ENCODE measurements around the gene DDX49. TPM values are rescaled to one million over a fixed set of nuclear protein-coding genes. Genes with fewer than 3 reads are reported as not detected.

Gene DDX49
- total RNA-seq, 1 donor from 2014 or later = 53.6 TPM

- no peak for DNase-seq
- no peak for ATAC-seq (ENCODE audit: low read depth)
- Mint-ChIP-seq H3K27me3 (peaks cover 13% of the 10 kb centered on the region), H3K4me1 (peaks cover 10% of the 10 kb centered on the region), H3K27ac (no peak overlapping the region), H3K4me3 (no peak overlapping the region), H3K36me3 (ENCODE audit: low read depth) (no peaks in the 10 kb centered on the region), H3K9me3 (no peaks in the 10 kb centered on the region)
- intact Hi-C loops (cut with micrococcal nuclease) = no loop called here
- TF ChIP-seq CTCF (IDR thresholded peaks at IDR 0.05) = no peak
- ChIA-PET POLR2A (no interaction called here), CTCF (no interaction called here)
Observed at GRCh38 chr19:18960370-18960769, 40.9 kb downstream of the DDX49 start.

GRCh38 chr19:18961767-18962620 is 42.5 kb downstream of the DDX49 start:
- Mint-ChIP-seq H3K27ac (no peak overlapping the region), H3K27me3 (peaks cover 16% of the 10 kb centered on the region), H3K9me3 (no peaks in the 10 kb centered on the region), H3K4me1 (peaks cover 10% of the 10 kb centered on the region), H3K36me3 (ENCODE audit: low read depth) (no peaks in the 10 kb centered on the region), H3K4me3 (no peak overlapping the region)
- DNase-seq = no peak
- ATAC-seq (ENCODE audit: low read depth) = no peak
- ChIA-PET POLR2A (no interaction called here), CTCF (no interaction called here)
- no peak for TF ChIP-seq CTCF (IDR thresholded peaks at IDR 0.05)
- intact Hi-C loops (cut with micrococcal nuclease) = no loop called here

- Mint-ChIP-seq H3K9me3 (no peaks in the 10 kb centered on the region), H3K4me1 (peaks cover 10% of the 10 kb centered on the region), H3K4me3 (no peak overlapping the region), H3K27ac (no peak overlapping the region), H3K27me3 (peaks cover 24% of the 10 kb centered on the region), H3K36me3 (ENCODE audit: low read depth) (no peaks in the 10 kb centered on the region)
- no peak for DNase-seq
- intact Hi-C loops (cut with micrococcal nuclease) = no loop called here
- ATAC-seq (ENCODE audit: low read depth) = no peak
- ChIA-PET CTCF (no interaction called here), POLR2A (interaction anchor here (0.6 kb wide), 1 partner anchor 48 kb away, joined by 3 read pairs; no protein-coding TSS in a partner anchor)
- TF ChIP-seq CTCF (IDR thresholded peaks at IDR 0.05) = no peak
Observed at GRCh38 chr19:18964121-18964520, 44.6 kb downstream of the DDX49 start.

GRCh38 chr19:18966307-18966706 is 46.8 kb downstream of the DDX49 start:
- intact Hi-C loops (cut with micrococcal nuclease) = no loop called here
- no peaks in the 10 kb centered on the region for H3K9me3 Mint-ChIP-seq
- no peak overlapping the region for H3K4me3 Mint-ChIP-seq
- no peak overlapping the region for H3K27ac Mint-ChIP-seq
- H3K4me1 Mint-ChIP-seq = peaks cover 10% of the 10 kb centered on the region
- ATAC-seq (ENCODE audit: low read depth) (no peak), DNase-seq (no peak)
- no peaks in the 10 kb centered on the region for H3K36me3 Mint-ChIP-seq (ENCODE audit: low read depth)
- no peak for TF ChIP-seq CTCF (IDR thresholded peaks at IDR 0.05)
- ChIA-PET CTCF (no interaction called here), POLR2A (interaction anchor here (0.7 kb wide), 1 partner anchor 11 kb away, joined by 6 read pairs; no protein-coding TSS in a partner anchor)
- H3K27me3 Mint-ChIP-seq = peaks cover 23% of the 10 kb centered on the region

- DNase-seq (no peak), ATAC-seq (ENCODE audit: low read depth) (no peak)
- Mint-ChIP-seq H3K4me3 (no peak overlapping the region), H3K27ac (no peak overlapping the region), H3K9me3 (no peaks in the 10 kb centered on the region), H3K4me1 (no peaks in the 10 kb centered on the region), H3K36me3 (ENCODE audit: low read depth) (no peaks in the 10 kb centered on the region), H3K27me3 (peaks cover 15% of the 10 kb centered on the region)
- TF ChIP-seq CTCF (IDR thresholded peaks at IDR 0.05) = no peak
- ChIA-PET CTCF (no interaction called here), POLR2A (no interaction called here)
- intact Hi-C loops (cut with micrococcal nuclease) = no loop called here
Observed at GRCh38 chr19:18967358-18968146, 48.0 kb downstream of the DDX49 start.

Measured in activated B cell treated with CpG ODN at 0.5 μM for 24 hours (primary cell).